SIG-M5 treated with dmso at 0.1 percent for 504 hours (cell line): ENCODE measurements around the gene MADD.

ENCODE experiments used
- DNase-seq: peaks from one replicate; lab custom pipeline; 2025; ENCODE audit not compliant: unreplicated experiment; lab: John Stamatoyannopoulos, UW

Gene MADD

GRCh38 chr11:47356129-47356997 lies 86.4 kb downstream of the MADD start:
- no peak for DNase-seq

- no peak for DNase-seq
Measured at GRCh38 chr11:47356998-47357329, 87.0 kb downstream of the MADD start.

GRCh38 chr11:47357985-47358730 lies 88.2 kb downstream of the MADD start:
- DNase-seq, result no peak

GRCh38 chr11:47358731-47359051 lies 88.8 kb downstream of the MADD start:
- no peak for DNase-seq

- no peak for DNase-seq
Measured at GRCh38 chr11:47359162-47359561, 89.2 kb downstream of the MADD start.

GRCh38 chr11:47359586-47359985 lies 89.7 kb downstream of the MADD start:
- DNase-seq, result peak; percentile 38

GRCh38 chr11:47360341-47360740 lies 90.4 kb downstream of the MADD start:
- no peak for DNase-seq

- no peak for DNase-seq
Measured at GRCh38 chr11:47361419-47361818, 91.5 kb downstream of the MADD start.

GRCh38 chr11:47366020-47366490 lies 96.1 kb downstream of the MADD start:
- DNase-seq, result no peak

- DNase-seq, result no peak
Measured at GRCh38 chr11:47369676-47370075, 99.7 kb downstream of the MADD start.

GRCh38 chr11:47372422-47372821 lies 102.5 kb downstream of the MADD start:
- DNase-seq, result no peak

GRCh38 chr11:47373876-47374719 lies 104.2 kb downstream of the MADD start:
- DNase-seq, result peak; percentile 43

GRCh38 chr11:47374720-47375019 lies 104.7 kb downstream of the MADD start:
- no peak for DNase-seq

GRCh38 chr11:47375020-47375419 lies 105.1 kb downstream of the MADD start:
- DNase-seq, result peak; percentile 33

- no peak for DNase-seq
Measured at GRCh38 chr11:47375546-47376085, 105.7 kb downstream of the MADD start.

GRCh38 chr11:47376107-47376524 lies 106.2 kb downstream of the MADD start:
- no peak for DNase-seq

GRCh38 chr11:47376525-47377371 lies 106.8 kb downstream of the MADD start:
- peak; percentile 80 for DNase-seq

GRCh38 chr11:47377571-47378009 lies 107.7 kb downstream of the MADD start:
- no peak for DNase-seq

GRCh38 chr11:47378010-47378835 lies 108.3 kb downstream of the MADD start, which contains the start of gene SPI1:
Gene SPI1 (minus strand): TSS chr11:47378547. CDS start chr11:47378353, 194 bp downstream.
- peak; percentile 89 for DNase-seq
